ENCODE measurements around the gene C16orf86. TPM values are rescaled to one million over a fixed set of nuclear protein-coding genes. Genes with fewer than 3 reads are reported as not detected.

Gene C16orf86, protein sequence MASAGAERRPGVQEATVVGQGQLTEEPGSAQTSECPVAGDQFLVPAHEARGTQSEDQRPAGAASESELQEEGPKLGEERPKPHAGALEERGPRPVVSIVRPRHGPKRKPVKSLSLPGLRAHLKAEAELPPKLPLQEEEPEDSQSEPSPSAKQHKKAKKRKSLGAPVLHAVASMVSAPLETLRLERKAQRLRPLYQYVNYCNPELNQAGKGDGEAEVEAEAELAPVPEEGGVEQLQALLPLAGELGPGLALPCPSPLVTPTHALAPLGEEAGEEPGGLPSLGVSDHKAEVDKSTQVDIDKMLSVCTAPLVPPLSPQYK
- total RNA-seq, result 1.9 and 2.0 TPM in 2 replicates

DNA sequence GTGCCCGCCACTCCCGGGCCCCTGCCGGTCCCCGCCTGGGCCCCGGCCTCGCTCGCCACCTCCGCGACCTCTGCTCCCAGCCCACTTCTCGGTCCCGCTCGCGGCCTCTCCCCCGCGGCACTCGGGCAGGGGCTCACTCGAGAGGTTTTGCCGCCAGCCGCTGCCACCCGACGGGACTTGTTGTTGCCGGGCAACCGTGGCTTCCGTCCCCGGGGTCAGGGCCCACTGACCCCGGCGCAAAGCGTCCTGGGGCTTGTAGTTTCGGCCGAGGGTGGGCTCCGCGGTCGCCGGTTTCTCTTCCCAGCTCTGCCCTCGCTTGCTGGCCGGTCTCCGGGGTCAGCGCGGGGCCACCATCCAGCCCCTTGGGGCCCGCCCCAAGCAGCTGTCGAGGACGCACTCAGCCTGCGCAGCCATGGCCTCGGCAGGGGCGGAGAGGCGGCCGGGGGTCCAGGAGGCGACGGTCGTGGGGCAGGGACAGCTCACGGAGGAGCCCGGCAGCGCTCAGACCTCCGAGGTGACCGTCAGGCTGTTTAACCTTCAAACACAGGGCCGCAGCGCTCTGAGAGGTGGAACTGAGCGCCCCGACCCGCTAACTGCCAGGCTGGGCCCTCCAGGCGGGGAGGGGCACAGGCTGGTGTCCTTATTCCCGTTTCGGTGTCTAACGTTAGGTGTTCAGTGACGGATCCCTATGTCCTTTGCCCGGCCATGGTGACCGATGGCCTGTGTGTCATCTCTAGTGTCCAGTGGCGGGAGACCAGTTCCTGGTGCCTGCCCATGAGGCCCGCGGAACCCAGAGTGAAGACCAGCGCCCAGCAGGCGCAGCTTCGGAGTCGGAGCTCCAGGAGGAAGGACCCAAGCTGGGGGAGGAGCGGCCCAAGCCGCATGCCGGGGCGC lies at the start of gene C16orf86, which contains the start of gene ENKD1:
Gene C16orf86, plus strand, starts transcription at position 256 of the 894 bp plus-strand sequence. Its CDS starts 157 bp downstream, at position 413.
Gene ENKD1, minus strand, starts transcription at position 192 of the 894 bp plus-strand sequence. CDS start 308 bp downstream, outside the sequence.

DNA sequence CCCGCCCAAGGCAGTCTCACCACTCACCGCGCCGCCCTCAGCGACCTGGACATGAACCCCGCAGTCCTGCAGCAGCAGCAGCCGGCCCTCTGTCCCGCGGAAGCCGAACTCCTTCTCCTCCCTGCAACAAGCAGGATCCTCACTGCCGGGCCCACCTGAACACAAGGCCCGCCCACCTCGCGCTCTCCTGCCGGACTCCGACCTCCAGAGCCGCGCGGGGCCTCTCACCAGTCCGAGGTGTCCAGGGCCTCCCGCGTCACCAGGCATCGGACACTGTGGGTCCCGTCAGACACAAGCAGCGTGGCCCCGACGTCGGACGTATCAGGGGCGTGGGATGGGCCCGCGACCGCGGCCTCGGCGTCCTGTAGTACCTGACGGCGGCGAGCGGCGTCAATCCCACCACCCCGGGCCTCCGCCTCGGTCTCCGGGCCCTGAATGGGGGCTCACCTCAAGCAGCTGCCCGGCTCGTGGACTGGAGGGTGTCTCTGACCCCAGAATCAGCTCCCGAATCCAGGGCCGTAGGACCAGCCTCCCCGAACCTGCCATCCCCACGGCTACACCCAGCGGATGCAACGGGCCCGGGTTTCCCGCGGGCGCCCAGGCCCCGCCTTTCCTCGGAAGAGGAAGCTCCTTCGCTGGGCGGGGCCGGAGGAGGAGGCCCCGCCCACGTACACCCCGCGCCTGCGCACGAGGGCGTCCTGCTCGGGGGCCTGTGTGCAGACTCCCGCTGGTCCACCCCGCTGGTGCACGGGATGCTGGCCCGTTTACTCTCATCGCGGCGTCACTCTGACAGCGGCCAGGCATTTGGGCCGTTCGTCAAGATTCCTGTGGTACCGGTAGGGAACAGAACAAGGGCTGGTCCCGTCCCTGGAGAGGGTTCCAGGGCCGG lies 6.7 kb upstream of the C16orf86 start, which contains the start of gene ACD:
Gene ACD, minus strand, starts transcription at position 586 of the 889 bp plus-strand sequence. Its CDS starts 40 bp downstream, at position 546.

DNA sequence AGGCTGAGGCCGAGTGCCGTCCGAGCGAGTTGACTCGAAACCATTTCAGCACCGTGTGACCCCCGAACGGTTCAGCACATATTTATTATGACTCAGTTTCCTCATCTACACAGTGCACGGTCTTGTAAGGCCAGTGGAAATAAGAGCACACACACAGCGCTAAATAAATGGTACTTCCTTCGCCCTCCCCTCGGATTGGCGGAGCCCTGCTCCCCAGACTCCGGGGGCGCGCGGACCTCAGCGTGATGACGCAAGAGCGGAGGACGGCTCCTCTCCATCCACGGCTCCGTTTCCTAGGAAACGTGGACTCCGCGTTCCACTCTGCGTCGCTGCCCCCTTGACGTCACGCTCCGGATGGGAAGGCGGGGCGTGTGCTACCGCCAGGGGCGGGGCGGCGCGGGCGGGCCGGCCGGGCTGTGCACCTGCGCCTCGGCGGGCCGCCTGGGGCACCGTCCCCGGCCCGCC lies 6.0 kb upstream of the C16orf86 start, which contains the start of gene PARD6A:
Gene PARD6A, plus strand, starts transcription at position 397 of the 465 bp plus-strand sequence. CDS start 79 bp downstream, outside the sequence.

Other genes with a start within 250 kb of the C16orf86 start
- gene HSD11B2, start 235.7 kb upstream of the C16orf86 start, total RNA-seq, result 0.23 TPM in 1 of 2 replicates, not detected in the other
- 87.6 and 98.5 TPM in 2 replicates for gene ATP6V0D1, start 185.7 kb upstream of the C16orf86 start, total RNA-seq
- not detected in 2 replicates for gene AGRP, start 183.3 kb upstream of the C16orf86 start, total RNA-seq
- gene RIPOR1, start 138.0 kb upstream of the C16orf86 start, total RNA-seq, result 19.0 and 35.3 TPM in 2 replicates
- 15.9 and 18.6 TPM in 2 replicates for gene CTCF, start 104.3 kb upstream of the C16orf86 start, total RNA-seq
- 0.08 and 0.16 TPM in 2 replicates for gene CARMIL2, start 21.7 kb upstream of the C16orf86 start, total RNA-seq
- 26.6 and 53.2 TPM in 2 replicates for gene ACD, start 6.6 kb upstream of the C16orf86 start, total RNA-seq
- gene PARD6A, start 5.9 kb upstream of the C16orf86 start, total RNA-seq, result 0.19 and 3.1 TPM in 2 replicates
- 13.4 and 14.6 TPM in 2 replicates for gene ENKD1, start 64 bp upstream of the C16orf86 start, total RNA-seq
- 14.8 and 18.4 TPM in 2 replicates for gene GFOD2, start 52.5 kb downstream of the C16orf86 start, total RNA-seq
- gene RANBP10, start 139.7 kb downstream of the C16orf86 start, total RNA-seq, result 3.7 TPM in 2 replicates
- gene TSNAXIP1, start 140.1 kb downstream of the C16orf86 start, total RNA-seq, result 0.30 TPM in 1 of 2 replicates, not detected in the other
- gene THAP11, start 175.5 kb downstream of the C16orf86 start, total RNA-seq, result 28.3 and 57.1 TPM in 2 replicates
- 313 and 331 TPM in 2 replicates for gene NUTF2, start 180.1 kb downstream of the C16orf86 start, total RNA-seq
- gene CENPT, start 180.9 kb downstream of the C16orf86 start, total RNA-seq, result 18.8 and 19.5 TPM in 2 replicates
- 42.2 and 43.0 TPM in 2 replicates for gene EDC4, start 206.2 kb downstream of the C16orf86 start, total RNA-seq
- not detected in 2 replicates for gene NRN1L, start 218.1 kb downstream of the C16orf86 start, total RNA-seq
- 6.2 and 7.4 TPM in 2 replicates for gene PSKH1, start 226.4 kb downstream of the C16orf86 start, total RNA-seq

Measured in hair follicular keratinocyte (primary cell).